ENCODE results near the gene MTM1. TPM values are rescaled to one million over a fixed set of nuclear protein-coding genes. Genes with fewer than 3 reads are reported as not detected.

The MTM1 gene
- total RNA-seq, 4 donors from 2014 or later: 13.9 to 21.1 (median 16.2) TPM

DNA sequence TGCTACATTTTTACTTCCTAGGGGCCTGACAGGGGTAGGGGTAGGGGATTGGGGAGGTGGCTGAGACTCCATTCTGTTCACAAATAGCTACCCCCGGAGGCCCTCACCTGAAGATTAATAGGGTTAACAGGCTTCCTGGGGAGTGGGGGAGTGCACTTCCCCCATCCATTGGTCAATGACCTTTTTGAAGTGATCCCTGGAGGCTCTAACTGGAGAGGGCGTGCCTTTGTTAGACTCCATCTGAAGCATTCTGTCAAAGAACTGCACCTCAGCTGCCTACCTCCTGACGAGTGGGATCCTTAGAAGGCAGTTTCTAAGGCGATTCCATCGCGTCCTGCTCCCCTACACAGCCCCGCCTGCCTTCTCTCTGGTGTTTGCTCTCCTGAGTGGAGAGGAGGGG, 10.0 kb upstream of the MTM1 start:
- TF ChIP-seq, protein P1, sequence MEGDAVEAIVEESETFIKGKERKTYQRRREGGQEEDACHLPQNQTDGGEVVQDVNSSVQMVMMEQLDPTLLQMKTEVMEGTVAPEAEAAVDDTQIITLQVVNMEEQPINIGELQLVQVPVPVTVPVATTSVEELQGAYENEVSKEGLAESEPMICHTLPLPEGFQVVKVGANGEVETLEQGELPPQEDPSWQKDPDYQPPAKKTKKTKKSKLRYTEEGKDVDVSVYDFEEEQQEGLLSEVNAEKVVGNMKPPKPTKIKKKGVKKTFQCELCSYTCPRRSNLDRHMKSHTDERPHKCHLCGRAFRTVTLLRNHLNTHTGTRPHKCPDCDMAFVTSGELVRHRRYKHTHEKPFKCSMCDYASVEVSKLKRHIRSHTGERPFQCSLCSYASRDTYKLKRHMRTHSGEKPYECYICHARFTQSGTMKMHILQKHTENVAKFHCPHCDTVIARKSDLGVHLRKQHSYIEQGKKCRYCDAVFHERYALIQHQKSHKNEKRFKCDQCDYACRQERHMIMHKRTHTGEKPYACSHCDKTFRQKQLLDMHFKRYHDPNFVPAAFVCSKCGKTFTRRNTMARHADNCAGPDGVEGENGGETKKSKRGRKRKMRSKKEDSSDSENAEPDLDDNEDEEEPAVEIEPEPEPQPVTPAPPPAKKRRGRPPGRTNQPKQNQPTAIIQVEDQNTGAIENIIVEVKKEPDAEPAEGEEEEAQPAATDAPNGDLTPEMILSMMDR (IDR thresholded peaks at IDR 0.05; ENCODE audit: low read depth): no peak

GRCh38 chrX:150564838-150565237, 3.6 kb upstream of the MTM1 start:
- TF ChIP-seq, protein P1 (IDR thresholded peaks at IDR 0.05; ENCODE audit: low read depth): no peak

DNA sequence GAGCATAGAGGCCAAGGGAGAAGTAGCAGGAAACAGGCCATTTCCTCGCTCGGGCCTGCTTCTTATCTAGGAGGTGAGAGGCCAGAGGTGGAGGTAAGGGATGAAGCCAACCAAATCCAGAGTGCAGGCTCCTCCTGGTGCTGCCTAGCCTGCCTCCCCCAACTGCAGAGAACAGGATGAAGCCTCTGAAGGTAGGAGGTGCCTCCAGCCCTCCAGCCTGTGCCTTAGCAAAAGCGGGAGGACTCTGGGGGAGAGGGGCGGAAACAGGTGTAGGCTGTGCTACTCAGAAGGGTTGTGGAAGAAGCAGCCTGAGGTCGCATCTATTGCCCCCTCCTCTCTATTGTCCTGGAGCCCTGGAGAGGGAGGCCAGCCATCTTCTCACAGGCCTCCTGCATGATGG, 2.9 kb upstream of the MTM1 start:
- TF ChIP-seq, protein P1 (IDR thresholded peaks at IDR 0.05; ENCODE audit: low read depth): no peak

GRCh38 chrX:150566734-150567182, 1.7 kb upstream of the MTM1 start:
- TF ChIP-seq, protein P1 (IDR thresholded peaks at IDR 0.05; ENCODE audit: low read depth): no peak

DNA sequence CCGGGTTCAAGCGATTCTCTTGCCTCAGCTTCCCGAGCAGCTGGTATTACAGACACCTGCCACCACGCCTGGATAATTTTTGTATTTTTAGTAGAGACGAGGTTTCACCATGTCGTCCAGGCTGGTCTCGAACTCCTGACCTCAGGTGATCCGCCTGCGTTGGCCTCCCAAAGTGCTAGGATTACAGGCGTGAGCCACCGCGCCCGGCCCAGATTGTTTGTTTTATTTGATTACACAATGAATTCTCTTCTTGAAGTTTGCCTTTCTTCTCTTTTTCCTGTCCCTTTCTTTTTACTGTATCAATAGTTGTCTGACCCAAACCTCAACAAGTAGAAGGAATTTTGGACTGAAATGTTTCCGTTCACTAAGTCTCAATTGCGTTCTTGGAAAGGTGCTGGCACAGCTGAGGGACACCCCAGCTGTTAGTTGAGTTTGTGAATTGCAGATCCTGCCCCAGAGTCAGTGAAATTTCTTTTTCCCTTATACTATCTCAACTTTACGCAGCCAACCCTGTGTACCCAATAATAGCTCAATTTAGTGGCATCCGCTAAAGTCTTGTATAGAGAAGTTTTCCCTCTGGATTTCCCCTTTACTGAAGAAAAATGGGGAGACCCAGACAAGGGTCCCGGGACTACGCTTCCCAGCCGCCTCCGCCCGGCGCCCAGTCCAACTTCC, 639 bp upstream of the MTM1 start:
- TF ChIP-seq, protein P1 (IDR thresholded peaks at IDR 0.05; ENCODE audit: low read depth): no peak

DNA sequence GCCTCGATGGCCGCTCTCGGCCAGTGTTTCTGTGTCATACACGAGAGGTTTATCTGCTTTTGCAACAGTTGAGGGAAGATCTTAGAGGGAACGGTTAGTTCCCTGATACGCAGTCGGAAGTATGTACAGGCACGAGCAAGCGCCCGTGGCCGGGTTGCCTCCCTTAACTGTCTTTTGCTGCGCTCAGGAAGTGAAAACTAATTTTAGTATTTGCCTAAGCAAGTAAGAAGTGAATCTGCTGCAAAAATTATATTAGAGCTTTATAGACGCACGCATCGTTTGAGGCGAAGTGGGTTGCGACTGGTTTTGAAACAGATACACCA, 695 bp downstream of the MTM1 start:
- TF ChIP-seq, protein P1 (IDR thresholded peaks at IDR 0.05; ENCODE audit: low read depth): no peak

- TF ChIP-seq, protein P1 (IDR thresholded peaks at IDR 0.05; ENCODE audit: low read depth): no peak
Observed at GRCh38 chrX:150570512-150570911, 2.1 kb downstream of the MTM1 start.

Data from subcutaneous adipose tissue (tissue), 4 donors.